BLaER1 treated with 17β-estradiol and CSF1 and Interleukin-3, amounts not matched to agents 10 nM and 100 nM (cell line): ENCODE results near the gene CNOT6.
A peak's percentile ranks its signal among the peaks of the same experiment; 100 is the strongest.

ENCODE experiments used
- H3K27ac ChIP-seq, 11 experiments: shearing (Covaris generic); formaldehyde crosslinking; 2 replicates each; pipeline ENCODE4 v1.8.1; 2022
- H3K27me3 ChIP-seq, 11 experiments: shearing (Covaris generic); formaldehyde crosslinking; 2 replicates each; pipeline ENCODE4 v1.8.1; 2022
- H3K36me3 ChIP-seq, 11 experiments: shearing (Covaris generic); formaldehyde crosslinking; 2 replicates each; pipeline ENCODE4 v1.8.1; 2022
- H3K4me1 ChIP-seq, 10 experiments: shearing (Covaris generic); formaldehyde crosslinking; 2 replicates each; pipeline ENCODE4 v1.8.1; 2022
- H3K4me2 ChIP-seq, 11 experiments: shearing (Covaris generic); formaldehyde crosslinking; 2 replicates each; pipeline ENCODE4 v1.8.1; 2022
- H3K4me3 ChIP-seq, 10 experiments: shearing (Covaris generic); formaldehyde crosslinking; 2 replicates each; pipeline ENCODE4 v1.8.1; 2022
- H3K9ac ChIP-seq, 11 experiments: shearing (Covaris generic); formaldehyde crosslinking; 2 replicates each; pipeline ENCODE4 v1.8.1; 2022
- H3K9me3 ChIP-seq, 11 experiments: shearing (Covaris generic); formaldehyde crosslinking; replicated peaks in 1 of 11; 2 replicates each; pipeline ENCODE4 v1.8.1; 2022
- H4K20me1 ChIP-seq, 11 experiments: shearing (Covaris generic); formaldehyde crosslinking; 2 replicates each; pipeline ENCODE4 v1.8.1; 2022
- Cebpa-rat ChIP-seq, 11 experiments: shearing (Covaris generic); IDR thresholded peaks; 2 replicates each; pipeline ENCODE4 v1.8.1; 2022

CNOT6 gene

GRCh38 chr5:180620014-180620413 is 125.8 kb downstream of the CNOT6 start:
- Histone ChIP-seq H3K9me3 (no peaks in the 10 kb centered on the region), H3K4me1 (peaks cover 10 to 24% (median 19%) of the 10 kb centered on the region in 10 experiments), H3K27me3 (no peaks in the 10 kb centered on the region), H3K4me3 (no peak overlapping the region), H3K27ac (no peak overlapping the region), H3K36me3 (no peaks in the 10 kb centered on the region), H4K20me1 (no peaks in the 10 kb centered on the region; a peak in 1 of 22 replicates), H3K4me2 (no peak overlapping the region), H3K9ac (no peak overlapping the region)
- no peak for TF ChIP-seq Cebpa-rat (IDR thresholded peaks at IDR 0.05)

GRCh38 chr5:180621311-180621710 is 127.1 kb downstream of the CNOT6 start:
- H4K20me1 ChIP-seq: no peaks in the 10 kb centered on the region; a peak in 1 of 22 replicates
- H3K36me3 ChIP-seq: no peaks in the 10 kb centered on the region
- TF ChIP-seq Cebpa-rat (IDR thresholded peaks at IDR 0.05): no peak
- H3K27ac ChIP-seq: no peak overlapping the region
- H3K9me3 ChIP-seq: no peaks in the 10 kb centered on the region
- no peak overlapping the region for H3K9ac ChIP-seq
- no peak overlapping the region for H3K4me2 ChIP-seq
- H3K4me3 ChIP-seq: no peak overlapping the region
- no peaks in the 10 kb centered on the region for H3K27me3 ChIP-seq
- peaks cover 10 to 37% (median 30%) of the 10 kb centered on the region in 10 experiments for H3K4me1 ChIP-seq

- Histone ChIP-seq H3K36me3 (no peaks in the 10 kb centered on the region), H3K4me3 (no peak overlapping the region), H3K4me2 (peak overlapping the region in 9 of 11 experiments; percentile 6 to 62 (median 34); a peak in 12 of 22 replicates), H3K27me3 (no peaks in the 10 kb centered on the region), H3K27ac (no peak overlapping the region), H3K4me1 (peaks cover 10 to 53% (median 46%) of the 10 kb centered on the region in 10 experiments), H4K20me1 (no peaks in the 10 kb centered on the region; a peak in 1 of 22 replicates), H3K9me3 (no peaks in the 10 kb centered on the region), H3K9ac (no peak overlapping the region)
- no peak for TF ChIP-seq Cebpa-rat (IDR thresholded peaks at IDR 0.05)
These were observed 128.7 kb downstream of the CNOT6 start for GRCh38 chr5:180622910-180623309.

- Histone ChIP-seq H3K27me3 (no peaks in the 10 kb centered on the region), H3K9ac (no peak overlapping the region), H3K27ac (peak overlapping the region in 1 of 11 experiments; percentile 42; a peak in 1 of 22 replicates), H3K36me3 (no peaks in the 10 kb centered on the region), H3K4me1 (peaks cover 10 to 57% (median 49%) of the 10 kb centered on the region in 10 experiments), H3K9me3 (no peaks in the 10 kb centered on the region), H3K4me2 (peak overlapping the region in 10 of 11 experiments; percentile 24 to 70 (median 44); a peak in 13 of 22 replicates), H4K20me1 (no peaks in the 10 kb centered on the region; a peak in 1 of 22 replicates), H3K4me3 (no peak overlapping the region)
- no peak for TF ChIP-seq Cebpa-rat (IDR thresholded peaks at IDR 0.05)
These were observed 129.2 kb downstream of the CNOT6 start for GRCh38 chr5:180623411-180623834.

GRCh38 chr5:180623844-180624243 is 129.7 kb downstream of the CNOT6 start:
- peak overlapping the region in 9 of 11 experiments; percentile 24 to 70 (median 59); a peak in 11 of 22 replicates for H3K4me2 ChIP-seq
- H3K36me3 ChIP-seq: no peaks in the 10 kb centered on the region
- TF ChIP-seq Cebpa-rat (IDR thresholded peaks at IDR 0.05): no peak
- H4K20me1 ChIP-seq: no peaks in the 10 kb centered on the region; a peak in 1 of 22 replicates
- H3K9me3 ChIP-seq: no peaks in the 10 kb centered on the region
- peaks cover 10 to 57% (median 49%) of the 10 kb centered on the region in 10 experiments for H3K4me1 ChIP-seq
- no peaks in the 10 kb centered on the region for H3K27me3 ChIP-seq
- H3K4me3 ChIP-seq: no peak overlapping the region
- H3K9ac ChIP-seq: no peak overlapping the region
- H3K27ac ChIP-seq: peak overlapping the region in 1 of 11 experiments; percentile 42; a peak in 1 of 22 replicates

- H3K4me3 ChIP-seq: no peak overlapping the region
- H3K27me3 ChIP-seq: no peaks in the 10 kb centered on the region
- H3K36me3 ChIP-seq: no peaks in the 10 kb centered on the region
- H3K4me1 ChIP-seq: peaks cover 10 to 57% (median 49%) of the 10 kb centered on the region in 10 experiments
- H3K9me3 ChIP-seq: no peaks in the 10 kb centered on the region
- H3K27ac ChIP-seq: no peak overlapping the region
- H3K4me2 ChIP-seq: peak overlapping the region in 7 of 11 experiments; percentile 15 to 72 (median 64); a peak in 13 of 22 replicates
- no peaks in the 10 kb centered on the region; a peak in 1 of 22 replicates for H4K20me1 ChIP-seq
- no peak for TF ChIP-seq Cebpa-rat (IDR thresholded peaks at IDR 0.05)
- H3K9ac ChIP-seq: no peak overlapping the region
These were observed 130.4 kb downstream of the CNOT6 start for GRCh38 chr5:180624587-180624986.

- peak overlapping the region in 7 of 11 experiments; percentile 38 to 72 (median 64); a peak in 12 of 22 replicates for H3K4me2 ChIP-seq
- no peaks in the 10 kb centered on the region for H3K36me3 ChIP-seq
- no peaks in the 10 kb centered on the region; a peak in 1 of 22 replicates for H4K20me1 ChIP-seq
- no peak overlapping the region for H3K4me3 ChIP-seq
- no peak for TF ChIP-seq Cebpa-rat (IDR thresholded peaks at IDR 0.05)
- H3K4me1 ChIP-seq: peaks cover 10 to 57% (median 49%) of the 10 kb centered on the region in 10 experiments
- H3K27me3 ChIP-seq: no peaks in the 10 kb centered on the region
- H3K27ac ChIP-seq: no peak overlapping the region
- no peaks in the 10 kb centered on the region for H3K9me3 ChIP-seq
- no peak overlapping the region for H3K9ac ChIP-seq
These were observed 131.1 kb downstream of the CNOT6 start for GRCh38 chr5:180625125-180625790.

GRCh38 chr5:180625791-180626660 is 131.8 kb downstream of the CNOT6 start:
- Histone ChIP-seq H4K20me1 (no peaks in the 10 kb centered on the region), H3K9me3 (no peaks in the 10 kb centered on the region), H3K4me2 (peak overlapping the region in 8 of 11 experiments; percentile 38 to 72 (median 60); a peak in 14 of 22 replicates), H3K36me3 (no peaks in the 10 kb centered on the region), H3K27ac (no peak overlapping the region), H3K4me3 (no peak overlapping the region), H3K9ac (no peak overlapping the region), H3K4me1 (peaks cover 10 to 57% (median 49%) of the 10 kb centered on the region in 10 experiments), H3K27me3 (no peaks in the 10 kb centered on the region)
- TF ChIP-seq Cebpa-rat (IDR thresholded peaks at IDR 0.05): no peak
